Breast epithelium (tissue), 4 donors: ENCODE results near the gene UBAC2. TPM values are rescaled to one million over a fixed set of nuclear protein-coding genes. Genes with fewer than 3 reads are reported as not detected.

Experiments used
- DNase-seq, 2 donors: peaks; one replicate each; pipeline ENCODE4 v3.0.0-alpha.2; 2019; ENCODE audit warnings: low spot score in 2 of 2
- H3K27ac ChIP-seq, 2 donors: fragments of 200-600 bp; sonication (generic) in 1 of 2; one replicate each; pipeline ENCODE4 v1.5.1; 2016 to 2019; ENCODE audit warnings: mild to moderate bottlenecking in 1 of 2
- H3K27me3 ChIP-seq, 2 donors: fragments of 200-600 bp; sonication (generic) in 1 of 2; one replicate each; pipeline versions ENCODE4 v1.5.1 to v1.6.0; 2017 to 2019; ENCODE audit warnings: control low read depth in 1 of 2, mild to moderate bottlenecking in 1 of 2
- H3K36me3 ChIP-seq: fragments of 200-600 bp; one replicate; pipeline ENCODE4 v1.5.1; 2019
- H3K4me1 ChIP-seq, 2 donors: fragments of 200-600 bp; sonication (generic); one replicate each; pipeline ENCODE4 v1.5.1; 2016 to 2019; ENCODE audit warnings: control low read depth in 1 of 2
- H3K4me3 ChIP-seq, 3 donors: fragments of 200-600 bp; sonication (generic); 1 replicate in 2 of 3; 2 replicates in 1 of 3; pipeline ENCODE4 v1.5.1; 2016 to 2019; ENCODE audit warnings: mild to moderate bottlenecking in 3 of 3, moderate library complexity in 2 of 3
- H3K9me3 ChIP-seq, 2 donors: fragments of 200-600 bp; sonication (generic) in 1 of 2; one replicate each; pipeline ENCODE4 v1.5.1; 2016 to 2019; ENCODE audit warnings: control low read depth in 1 of 2
- POLR2A ChIP-seq: fragments of 450-650 bp; IDR thresholded peaks from one replicate; pipeline ENCODE4 v1.6.1; 2016; ENCODE audit warnings: antibody characterized with exemption, mild to moderate bottlenecking, moderate library complexity
- POLR2AphosphoS5 ChIP-seq, 3 donors: sonication (generic); formaldehyde crosslinking; IDR thresholded peaks; one replicate each; pipeline ENCODE4 v1.6.1; 2017; ENCODE audit warnings: antibody characterized with exemption in 3 of 3
- intact Hi-C: fragments of 100-400 bp; cut with DNase I; formaldehyde crosslinking; loops from one replicate; pipeline ENCODE4 v1.15.1; 2023; ENCODE audit warnings: low total_unique reads
- total RNA-seq, 3 donors: library from RNA; depleted of rRNA; stranded (reverse); fragments of >200 nt; gene quantifications; one replicate each; pipeline ENCODE4 v1.1.0, GENCODE V29; 2016
- TF ChIP-seq, protein P1 (sequence below), 3 donors: fragments of 450-650 bp; IDR thresholded peaks; one replicate each; pipeline ENCODE4 v1.5.1; 2016 to 2017; ENCODE audit warnings: antibody characterized with exemption in 3 of 3, mild to moderate bottlenecking in 3 of 3, moderate library complexity in 3 of 3

UBAC2 gene
- total RNA-seq, 3 donors from 2014 or later = 64.6 to 72.8 (median 65.1) TPM

DNA sequence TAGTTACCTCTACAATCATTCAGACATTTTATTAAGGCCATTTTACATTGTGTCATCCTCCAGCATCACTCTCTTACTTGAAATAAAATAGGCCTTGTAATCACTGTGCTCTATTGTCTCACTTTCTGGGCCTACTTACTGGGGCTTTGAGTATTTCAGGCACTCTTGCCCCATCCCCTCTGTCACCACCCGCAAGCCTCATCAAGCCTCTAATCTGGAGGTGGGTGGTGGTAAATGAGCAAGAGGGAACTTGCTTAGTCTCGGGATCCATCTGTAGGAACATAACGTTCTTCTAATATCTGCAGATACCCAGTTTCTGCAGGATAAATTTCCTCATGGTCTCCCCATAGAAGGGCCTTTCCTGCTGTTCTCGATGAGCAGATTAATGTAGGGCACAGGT is 77.0 kb downstream of the UBAC2 start:
- H3K36me3 ChIP-seq = no peaks in the 10 kb centered on the region

GRCh38 chr13:99278200-99278599 is 77.5 kb downstream of the UBAC2 start:
- no peaks in the 10 kb centered on the region for H3K9me3 ChIP-seq
- no peaks in the 10 kb centered on the region for H3K4me1 ChIP-seq
- DNase-seq = no peak
- TF ChIP-seq POLR2A = no peak
- no peak overlapping the region for H3K4me3 ChIP-seq
- no peak overlapping the region for H3K27ac ChIP-seq
- no peaks in the 10 kb centered on the region for H3K27me3 ChIP-seq
- H3K36me3 ChIP-seq = no peaks in the 10 kb centered on the region
- intact Hi-C loops = no loop called here

More for the DNA sequence above, 77.0 kb downstream of the UBAC2 start:
- H3K27me3 ChIP-seq = no peaks in the 10 kb centered on the region
- peaks cover under 1 to 2% of the 10 kb centered on the region in 2 donors for H3K9me3 ChIP-seq
- no peak overlapping the region for H3K27ac ChIP-seq
- no peak overlapping the region for H3K4me3 ChIP-seq
- no peaks in the 10 kb centered on the region for H3K4me1 ChIP-seq
- intact Hi-C loops = no loop called here
- no peak for DNase-seq
- TF ChIP-seq POLR2AphosphoS5 (IDR thresholded peaks at IDR 0.05) (no peak), POLR2A (no peak)
- TF ChIP-seq, protein P1, sequence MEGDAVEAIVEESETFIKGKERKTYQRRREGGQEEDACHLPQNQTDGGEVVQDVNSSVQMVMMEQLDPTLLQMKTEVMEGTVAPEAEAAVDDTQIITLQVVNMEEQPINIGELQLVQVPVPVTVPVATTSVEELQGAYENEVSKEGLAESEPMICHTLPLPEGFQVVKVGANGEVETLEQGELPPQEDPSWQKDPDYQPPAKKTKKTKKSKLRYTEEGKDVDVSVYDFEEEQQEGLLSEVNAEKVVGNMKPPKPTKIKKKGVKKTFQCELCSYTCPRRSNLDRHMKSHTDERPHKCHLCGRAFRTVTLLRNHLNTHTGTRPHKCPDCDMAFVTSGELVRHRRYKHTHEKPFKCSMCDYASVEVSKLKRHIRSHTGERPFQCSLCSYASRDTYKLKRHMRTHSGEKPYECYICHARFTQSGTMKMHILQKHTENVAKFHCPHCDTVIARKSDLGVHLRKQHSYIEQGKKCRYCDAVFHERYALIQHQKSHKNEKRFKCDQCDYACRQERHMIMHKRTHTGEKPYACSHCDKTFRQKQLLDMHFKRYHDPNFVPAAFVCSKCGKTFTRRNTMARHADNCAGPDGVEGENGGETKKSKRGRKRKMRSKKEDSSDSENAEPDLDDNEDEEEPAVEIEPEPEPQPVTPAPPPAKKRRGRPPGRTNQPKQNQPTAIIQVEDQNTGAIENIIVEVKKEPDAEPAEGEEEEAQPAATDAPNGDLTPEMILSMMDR (IDR thresholded peaks at IDR 0.05) = no peak

DNA sequence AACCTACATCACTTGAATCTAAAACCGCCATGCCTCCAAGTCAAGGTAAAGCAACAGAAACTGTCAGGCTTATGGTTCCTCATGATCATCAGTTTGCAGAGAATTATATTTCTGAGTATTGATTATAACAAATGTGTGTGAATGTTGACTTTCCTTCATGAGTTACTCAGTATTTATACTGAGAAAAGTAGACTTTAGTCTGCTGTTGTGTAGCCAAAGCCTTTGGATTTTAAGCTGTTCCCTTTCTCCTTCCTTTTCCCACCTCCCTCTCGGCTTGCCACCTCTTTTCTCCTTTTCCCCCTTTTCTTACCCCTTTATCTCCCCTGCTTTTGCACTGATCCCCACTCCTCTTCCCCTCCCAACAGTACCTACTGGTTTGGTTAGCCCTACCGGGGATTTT is 78.2 kb downstream of the UBAC2 start:
- no peak for DNase-seq
- H3K4me3 ChIP-seq = no peak overlapping the region
- no peaks in the 10 kb centered on the region for H3K36me3 ChIP-seq
- no peaks in the 10 kb centered on the region for H3K9me3 ChIP-seq
- no peaks in the 10 kb centered on the region for H3K27me3 ChIP-seq
- TF ChIP-seq, protein P1 (IDR thresholded peaks at IDR 0.05) = no peak
- TF ChIP-seq POLR2AphosphoS5 (IDR thresholded peaks at IDR 0.05) (no peak), POLR2A (no peak)
- intact Hi-C loops = no loop called here
- H3K27ac ChIP-seq = no peak overlapping the region
- no peaks in the 10 kb centered on the region for H3K4me1 ChIP-seq

- Histone ChIP-seq H3K36me3 (no peaks in the 10 kb centered on the region), H3K9me3 (no peaks in the 10 kb centered on the region), H3K27me3 (no peaks in the 10 kb centered on the region), H3K4me3 (no peak overlapping the region), H3K27ac (peak overlapping the region; percentile 15 to 57), H3K4me1 (no peaks in the 10 kb centered on the region)
- TF ChIP-seq POLR2AphosphoS5 (IDR thresholded peaks at IDR 0.05) (no peak), POLR2A (no peak)
- TF ChIP-seq, protein P1 (IDR thresholded peaks at IDR 0.05) = no peak
- DNase-seq = no peak
- intact Hi-C loops = no loop called here
Measured at GRCh38 chr13:99279637-99280036, 79.0 kb downstream of the UBAC2 start.

GRCh38 chr13:99280166-99280565 is 79.5 kb downstream of the UBAC2 start:
- Histone ChIP-seq H3K4me1 (no peaks in the 10 kb centered on the region), H3K27ac (peak overlapping the region; percentile 15 to 57)
- intact Hi-C loops = no loop called here

More at GRCh38 chr13:99280166-99280565, 79.5 kb downstream of the UBAC2 start:
- H3K9me3 ChIP-seq = no peaks in the 10 kb centered on the region
- DNase-seq = no peak
- no peaks in the 10 kb centered on the region for H3K27me3 ChIP-seq
- H3K4me3 ChIP-seq = no peak overlapping the region
- H3K36me3 ChIP-seq = no peaks in the 10 kb centered on the region
- TF ChIP-seq POLR2A (no peak), POLR2AphosphoS5 (IDR thresholded peaks at IDR 0.05) (no peak)
- TF ChIP-seq, protein P1 (IDR thresholded peaks at IDR 0.05) = no peak
